HEK293T (cell line): ENCODE data around the gene MCM10.

ENCODE experiments used
- BHLHE40 ChIP-seq: fragments of 450-650 bp; IDR thresholded peaks from 2 replicates; pipeline ENCODE4 v1.6.1; 2016; ENCODE audit warnings: mild to moderate bottlenecking, moderate library complexity, borderline replicate concordance
- ELF4 ChIP-seq: fragments of 450-650 bp; IDR thresholded peaks from 2 replicates; pipeline ENCODE4 v1.6.1; 2017; ENCODE audit warnings: antibody characterized with exemption
- FOXA1 ChIP-seq: fragments of 450-650 bp; IDR thresholded peaks from 2 replicates; pipeline ENCODE4 v1.6.1; 2016; ENCODE audit warnings: mild to moderate bottlenecking
- L3MBTL2 ChIP-seq: fragments of 450-650 bp; conservative IDR thresholded peaks from 2 replicates; pipeline ENCODE4 v1.6.1; 2016; ENCODE audit warnings: mild to moderate bottlenecking
- NFRKB ChIP-seq: fragments of 450-650 bp; IDR thresholded peaks from 2 replicates; pipeline ENCODE4 v1.6.1; 2016; ENCODE audit warnings: mild to moderate bottlenecking, moderate library complexity
- SUZ12 ChIP-seq: fragments of 450-650 bp; IDR thresholded peaks from 2 replicates; pipeline ENCODE4 v1.6.1; 2016; ENCODE audit warnings: mild to moderate bottlenecking
- TARDBP ChIP-seq: fragments of 450-650 bp; IDR thresholded peaks from 2 replicates; pipeline ENCODE4 v1.6.1; 2016
- ZNF384 ChIP-seq: fragments of 450-650 bp; IDR thresholded peaks from 2 replicates; pipeline ENCODE4 v1.6.1; 2016
- TF ChIP-seq, protein P1 (sequence below): fragments of 450-650 bp; IDR thresholded peaks from 2 replicates; pipeline ENCODE4 v1.6.1; 2016

DNA sequence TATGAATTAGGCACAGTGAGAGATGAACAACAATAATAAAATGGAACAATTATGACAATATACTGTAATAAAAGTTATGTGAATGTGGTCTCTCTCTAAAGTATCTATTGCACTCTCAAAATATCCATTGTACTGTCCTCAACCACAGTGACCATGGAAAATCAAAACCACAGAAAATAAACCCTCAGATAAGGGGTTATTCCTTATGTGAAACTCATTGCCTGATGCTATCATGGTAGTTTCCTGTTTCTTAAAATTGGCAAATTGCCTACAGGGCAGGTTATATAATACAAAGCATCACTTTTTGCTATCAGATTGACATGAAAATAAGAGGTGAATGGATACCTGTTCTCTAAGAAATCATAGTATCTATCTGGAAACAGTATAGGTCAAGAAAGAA, 3.8 kb downstream of the MCM10 start:
- TF ChIP-seq NFRKB: no peak
- no peak for TF ChIP-seq FOXA1
- TF ChIP-seq SUZ12: no peak
- TF ChIP-seq ZNF384: no peak
- TF ChIP-seq BHLHE40: no peak
- TF ChIP-seq TARDBP: no peak
- TF ChIP-seq, protein P1, sequence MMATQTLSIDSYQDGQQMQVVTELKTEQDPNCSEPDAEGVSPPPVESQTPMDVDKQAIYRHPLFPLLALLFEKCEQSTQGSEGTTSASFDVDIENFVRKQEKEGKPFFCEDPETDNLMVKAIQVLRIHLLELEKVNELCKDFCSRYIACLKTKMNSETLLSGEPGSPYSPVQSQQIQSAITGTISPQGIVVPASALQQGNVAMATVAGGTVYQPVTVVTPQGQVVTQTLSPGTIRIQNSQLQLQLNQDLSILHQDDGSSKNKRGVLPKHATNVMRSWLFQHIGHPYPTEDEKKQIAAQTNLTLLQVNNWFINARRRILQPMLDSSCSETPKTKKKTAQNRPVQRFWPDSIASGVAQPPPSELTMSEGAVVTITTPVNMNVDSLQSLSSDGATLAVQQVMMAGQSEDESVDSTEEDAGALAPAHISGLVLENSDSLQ: no peak
- no peak for TF ChIP-seq L3MBTL2
- no peak for TF ChIP-seq ELF4
